Measurements from ENCODE around the gene KCNJ11.

The KCNJ11 gene

DNA sequence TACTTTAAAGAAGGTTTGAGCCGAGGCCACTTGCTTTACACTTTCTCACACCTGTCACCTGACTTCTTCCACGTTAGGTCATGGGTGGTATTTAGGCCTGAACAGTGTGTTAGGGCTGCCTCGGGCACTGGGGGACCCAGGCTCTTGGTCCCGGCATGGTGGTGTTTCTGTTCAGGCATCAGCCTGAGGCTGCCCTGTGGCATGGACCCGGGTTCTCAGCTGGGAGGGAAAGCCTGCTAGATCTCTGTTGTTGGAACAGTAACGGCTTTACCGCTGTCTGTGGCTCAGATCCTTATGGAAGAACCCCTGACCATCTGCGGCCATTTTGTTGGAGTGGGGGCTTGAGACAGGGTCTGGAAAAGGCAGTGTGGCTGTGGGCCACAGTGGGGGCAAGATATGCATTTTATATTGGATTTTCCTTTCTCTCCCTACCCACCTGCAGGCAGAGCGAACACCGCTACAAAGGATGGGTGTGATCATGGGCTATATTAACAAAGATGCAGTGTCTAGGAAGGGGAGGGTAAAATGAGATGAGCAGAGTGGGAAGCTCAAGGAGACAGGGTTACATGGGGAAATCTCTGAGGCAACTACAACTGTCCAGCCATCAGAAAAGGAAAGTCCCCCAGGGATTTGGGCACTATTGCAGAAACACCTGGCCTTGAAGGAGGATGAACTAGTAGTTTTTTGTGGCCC is 1.6 kb upstream of the KCNJ11 start:
- no peak for DNase-seq (ENCODE audit: low spot score)

DNA sequence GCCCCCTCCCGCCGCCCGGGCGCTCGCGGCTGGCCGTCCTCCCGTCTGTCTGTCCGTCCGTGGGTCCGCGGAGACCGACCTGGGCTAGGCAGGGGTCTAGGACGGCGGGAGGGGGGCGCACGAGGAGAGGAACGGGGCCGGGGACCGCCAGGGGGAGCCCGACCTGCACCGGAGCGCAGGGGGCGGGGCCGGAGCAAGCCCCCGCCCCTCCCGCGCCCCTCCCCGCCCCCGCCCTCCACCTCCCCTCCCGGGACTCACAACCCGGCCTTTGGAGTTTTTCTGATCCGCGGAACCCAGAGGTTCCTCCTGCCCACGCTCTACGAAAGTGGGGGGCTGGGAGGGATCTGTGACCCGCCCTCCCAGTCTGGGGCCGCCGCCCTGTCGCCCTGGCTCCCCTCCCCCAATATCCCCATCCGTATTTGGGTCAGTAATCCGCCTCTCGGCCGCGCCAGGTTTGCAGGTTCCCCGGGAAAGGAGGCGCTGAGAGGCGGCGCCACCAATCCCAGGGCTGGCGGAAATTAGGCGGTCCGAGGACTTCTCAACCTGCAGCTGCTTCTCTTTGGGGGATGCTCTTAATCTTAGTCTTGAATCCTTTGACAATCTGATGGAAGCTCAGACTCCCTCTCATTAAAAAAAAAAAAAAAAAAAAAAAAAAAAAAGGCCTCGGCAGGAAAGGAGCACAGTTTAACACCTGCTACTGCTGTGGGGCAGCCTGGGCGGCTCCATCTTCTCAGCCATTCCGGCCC is 925 bp upstream of the KCNJ11 start:
- DNase-seq (ENCODE audit: low spot score), result peak; percentile 38

DNA sequence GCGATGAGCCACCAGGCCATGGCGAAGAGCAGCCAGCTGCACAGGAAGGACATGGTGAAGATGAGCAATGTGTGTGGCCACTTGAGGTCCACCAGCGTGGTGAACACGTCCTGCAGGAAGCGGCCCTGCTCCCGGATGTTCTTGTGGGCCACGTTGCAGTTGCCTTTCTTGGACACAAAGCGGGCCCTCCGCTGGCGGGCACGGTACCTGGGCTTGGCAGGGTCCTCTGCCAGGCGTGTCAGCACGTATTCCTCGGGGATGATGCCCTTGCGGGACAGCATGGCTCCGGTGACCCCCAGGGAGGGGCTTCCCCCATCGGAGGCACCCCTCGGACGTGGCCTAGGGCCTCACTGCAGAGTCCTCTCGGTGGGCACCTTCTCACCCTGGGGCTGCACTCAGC is 648 bp downstream of the KCNJ11 start:
- DNase-seq (ENCODE audit: low spot score), result no peak

DNA sequence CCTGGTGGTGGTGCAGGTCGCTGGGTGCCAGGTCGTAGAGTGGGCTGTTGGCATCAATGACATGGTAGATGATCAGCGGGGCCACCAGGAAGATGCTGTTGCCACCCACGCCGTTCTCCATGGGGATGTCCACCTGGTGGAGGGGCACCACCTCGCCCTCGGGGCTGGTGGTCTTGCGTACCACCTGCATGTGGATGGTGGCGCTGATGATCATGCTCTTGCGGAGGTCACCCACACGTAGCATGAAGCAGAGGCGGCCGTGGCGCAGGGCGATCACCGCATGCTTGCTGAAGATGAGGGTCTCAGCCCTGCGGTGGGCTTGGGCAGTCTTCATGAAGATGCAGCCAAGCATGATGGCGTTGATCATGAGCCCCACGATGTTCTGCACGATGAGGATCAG is 1.2 kb downstream of the KCNJ11 start:
- no peak for DNase-seq (ENCODE audit: low spot score)

DNA sequence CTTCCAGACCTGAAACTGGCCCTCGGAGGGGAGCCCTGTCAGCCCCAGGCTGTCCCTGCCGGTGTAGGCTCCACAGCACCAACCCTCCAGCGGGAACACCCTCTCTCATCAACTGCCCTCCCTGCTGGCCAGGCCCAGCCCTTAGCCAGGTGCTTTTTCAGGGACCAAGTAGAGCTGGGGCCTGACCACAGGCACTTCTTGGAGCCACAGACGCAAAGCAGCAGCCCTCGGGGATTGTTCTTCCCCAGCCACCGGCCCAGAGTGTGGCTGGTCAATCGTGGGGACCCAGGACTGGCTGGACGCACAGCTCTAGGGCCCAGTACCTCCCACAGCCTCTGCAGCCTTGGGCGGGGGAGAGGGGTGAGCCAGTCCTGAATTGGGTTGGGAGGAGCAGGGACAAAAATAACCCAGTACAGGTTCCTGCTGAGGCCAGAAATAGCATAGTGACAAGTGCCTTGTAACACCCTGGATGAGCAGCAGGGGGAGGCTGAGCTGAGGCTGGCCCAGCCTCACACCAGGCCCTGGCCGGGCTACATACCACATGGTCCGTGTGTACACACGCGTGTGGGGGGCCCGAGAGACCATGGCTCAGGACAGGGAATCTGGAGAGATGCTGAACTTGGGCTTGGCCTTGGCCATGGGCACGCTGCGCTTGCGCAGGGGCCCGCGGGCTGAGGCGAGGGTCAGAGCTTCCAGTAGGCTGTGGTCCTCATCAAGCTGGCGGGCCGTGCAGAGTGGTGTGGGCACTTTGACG is 2.0 kb downstream of the KCNJ11 start:
- peak; percentile 37 for DNase-seq (ENCODE audit: low spot score)

DNA sequence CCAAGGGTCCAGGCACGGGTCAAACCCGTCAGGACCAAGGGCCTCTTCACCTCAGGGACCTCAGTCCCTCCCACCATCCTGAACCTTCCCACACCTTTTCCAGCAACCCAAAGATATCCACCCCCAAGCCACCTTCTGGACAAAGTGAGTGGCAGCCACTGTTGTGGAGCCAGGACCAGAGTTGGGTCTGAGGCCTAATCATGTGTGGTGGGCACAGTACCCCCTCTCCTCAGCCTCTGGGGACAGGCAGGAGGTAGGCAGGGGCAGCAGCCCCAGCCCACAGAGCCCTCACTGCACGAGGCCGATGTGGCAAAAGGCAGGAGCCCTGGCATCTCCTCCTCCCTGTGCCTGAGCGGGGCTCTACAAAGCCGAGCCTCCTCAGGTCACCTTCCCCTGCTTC is 2.5 kb downstream of the KCNJ11 start:
- no peak for DNase-seq (ENCODE audit: low spot score)

DNA sequence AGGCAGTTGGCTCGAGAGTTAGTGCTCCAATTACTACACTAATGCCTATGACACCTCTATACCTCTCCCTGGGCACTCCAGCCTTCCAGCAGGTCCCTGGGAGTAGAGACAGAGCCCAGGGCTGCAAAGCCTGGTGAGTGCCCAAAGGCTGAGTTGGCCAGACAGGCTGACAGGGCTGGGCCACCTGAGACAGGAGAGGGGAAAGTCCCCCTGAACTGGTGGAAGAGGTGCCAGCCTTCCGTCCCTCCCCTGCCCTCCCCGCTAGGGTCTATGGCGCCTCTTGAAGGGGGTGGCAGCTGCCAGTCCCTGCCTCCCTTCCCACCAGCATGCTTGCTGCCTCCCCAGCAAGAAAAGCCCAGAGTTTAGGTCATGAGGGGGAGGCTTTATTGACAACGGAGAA is 3.0 kb downstream of the KCNJ11 start:
- DNase-seq (ENCODE audit: low spot score), result no peak

DNA sequence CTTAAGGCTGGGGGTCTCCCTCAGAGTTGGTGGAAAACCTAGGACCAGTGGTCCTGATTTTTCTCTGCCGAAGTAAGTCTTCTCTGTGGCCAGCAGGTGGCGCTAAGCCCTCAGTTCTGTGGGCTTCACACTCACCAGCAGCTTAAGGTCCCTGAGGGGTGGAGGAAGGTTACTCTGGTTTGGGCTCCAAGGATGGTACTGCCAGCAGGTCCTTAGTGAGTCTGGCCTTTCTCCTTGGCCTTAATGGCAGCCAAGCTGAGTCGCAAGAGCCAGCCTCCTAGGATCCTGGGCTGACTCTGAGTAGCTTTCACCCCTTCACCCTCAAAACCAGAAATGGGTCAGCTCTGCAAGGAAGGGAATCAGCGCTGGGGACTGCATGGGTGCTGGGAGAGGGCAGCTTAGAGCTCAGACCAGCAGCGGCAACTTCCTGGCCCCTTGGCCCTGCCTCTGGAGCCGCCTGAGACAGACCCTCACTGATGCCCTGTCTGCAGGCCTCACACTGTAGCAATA is 4.4 kb downstream of the KCNJ11 start:
- peak; percentile 82 for DNase-seq (ENCODE audit: low spot score)

DNA sequence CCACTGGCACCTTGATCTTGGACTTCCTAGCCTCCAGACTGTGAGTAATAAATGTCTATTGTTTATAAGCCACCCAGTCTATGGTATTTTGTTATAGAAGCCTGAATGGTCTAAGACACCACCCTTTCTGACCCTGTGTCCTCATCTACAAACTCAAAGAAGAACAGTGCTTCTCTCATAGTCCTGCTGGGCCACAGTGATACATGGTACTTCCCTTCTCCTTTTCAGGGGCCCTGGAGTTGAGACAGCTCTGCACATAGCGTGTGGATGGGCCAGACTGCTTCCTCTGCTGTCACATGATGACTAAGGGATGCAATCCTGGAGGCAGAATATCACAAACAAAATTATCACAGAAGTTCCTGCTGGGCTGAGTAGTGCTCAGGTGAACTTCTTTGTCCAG is 5.0 kb downstream of the KCNJ11 start:
- no peak for DNase-seq (ENCODE audit: low spot score)

DNA sequence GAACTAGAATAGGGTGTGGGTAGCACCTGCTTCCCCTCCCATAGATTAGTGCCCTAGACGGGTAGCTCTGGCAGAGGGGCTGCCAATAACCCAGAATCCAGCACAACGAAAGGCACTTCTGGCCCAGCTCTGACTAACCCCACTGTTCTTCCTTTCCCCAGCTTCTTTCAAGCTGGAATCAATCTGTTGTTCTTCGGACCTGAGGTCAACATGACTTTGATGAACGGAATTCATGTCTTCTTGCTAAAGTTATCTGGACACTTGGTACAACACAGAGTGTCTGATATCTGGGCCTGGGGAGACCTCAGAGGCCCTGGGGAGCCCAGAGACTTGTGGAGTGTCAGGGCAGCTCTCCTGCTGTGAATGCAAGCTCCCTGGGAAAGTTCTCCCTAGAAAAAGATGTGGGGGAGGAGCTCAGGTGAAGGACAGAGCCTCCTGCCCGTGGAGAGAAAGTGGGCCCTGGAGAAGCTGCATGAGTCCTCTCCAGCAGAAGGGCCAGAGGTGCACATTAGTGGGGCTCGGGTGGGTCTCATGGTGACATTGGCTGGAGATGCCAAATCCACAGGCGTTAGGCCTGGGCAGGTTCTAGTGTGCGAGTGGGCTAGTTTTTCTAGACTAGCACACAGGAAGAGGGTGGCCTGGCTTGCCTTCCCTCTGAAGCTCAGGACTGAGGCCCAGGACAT is 6.3 kb downstream of the KCNJ11 start:
- DNase-seq (ENCODE audit: low spot score), result no peak

DNA sequence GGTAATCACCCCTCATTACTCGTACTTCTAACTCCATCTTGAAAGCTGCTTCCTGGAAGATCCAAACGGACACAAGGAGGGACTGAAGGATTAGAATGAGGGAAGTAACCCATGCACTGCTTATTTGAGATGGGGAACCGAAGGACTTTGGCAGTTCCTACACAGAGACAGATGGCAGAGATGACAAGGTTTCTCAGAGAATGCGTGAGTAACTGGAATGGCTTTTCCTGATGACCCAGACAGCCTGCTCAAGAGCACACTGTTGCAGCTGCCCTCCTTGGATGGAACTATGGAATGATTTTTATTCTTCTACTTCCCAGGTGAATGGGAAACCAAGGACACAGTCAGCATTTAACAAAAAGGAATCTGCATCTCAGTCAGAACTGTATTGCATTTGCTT is 7.3 kb downstream of the KCNJ11 start:
- no peak for DNase-seq (ENCODE audit: low spot score)

DNA sequence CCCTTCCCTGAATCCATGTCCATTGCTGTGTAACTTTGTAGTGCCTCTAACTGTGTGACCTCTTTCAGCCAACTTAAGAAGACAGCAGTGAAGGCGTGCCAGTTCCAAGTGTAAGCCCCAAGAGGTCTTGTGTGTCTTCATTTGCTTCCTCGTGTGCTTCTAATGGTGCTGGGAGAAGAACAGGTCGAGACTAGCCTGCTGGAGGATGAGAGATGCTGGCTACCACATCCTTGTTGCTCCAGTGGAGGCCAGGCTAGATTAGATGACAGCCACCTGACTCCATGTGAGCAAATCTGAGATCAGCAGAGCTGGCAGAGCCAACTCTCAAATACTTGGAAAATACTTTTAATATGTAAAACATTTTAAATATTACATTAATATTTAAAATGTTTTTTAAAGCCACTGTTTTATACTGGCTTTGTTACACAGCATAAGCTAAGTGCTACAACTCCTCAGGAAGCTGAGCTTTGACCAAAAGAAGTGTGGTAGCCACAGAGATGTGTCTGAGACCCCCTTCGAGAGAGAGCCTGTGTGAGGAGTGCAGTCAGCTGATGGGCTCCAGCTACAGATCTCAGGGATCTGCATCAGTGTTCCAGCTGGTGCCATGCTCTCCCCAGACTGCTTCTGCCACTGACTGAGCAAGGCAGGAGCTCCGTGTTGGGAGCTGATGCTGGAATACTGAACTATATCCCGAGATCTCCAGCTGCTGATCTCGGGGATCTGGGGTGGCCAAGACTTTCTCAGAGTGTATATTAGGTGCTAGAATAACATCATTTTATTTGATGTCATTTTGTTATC is 8.9 kb downstream of the KCNJ11 start:
- DNase-seq (ENCODE audit: low spot score), result no peak

DNA sequence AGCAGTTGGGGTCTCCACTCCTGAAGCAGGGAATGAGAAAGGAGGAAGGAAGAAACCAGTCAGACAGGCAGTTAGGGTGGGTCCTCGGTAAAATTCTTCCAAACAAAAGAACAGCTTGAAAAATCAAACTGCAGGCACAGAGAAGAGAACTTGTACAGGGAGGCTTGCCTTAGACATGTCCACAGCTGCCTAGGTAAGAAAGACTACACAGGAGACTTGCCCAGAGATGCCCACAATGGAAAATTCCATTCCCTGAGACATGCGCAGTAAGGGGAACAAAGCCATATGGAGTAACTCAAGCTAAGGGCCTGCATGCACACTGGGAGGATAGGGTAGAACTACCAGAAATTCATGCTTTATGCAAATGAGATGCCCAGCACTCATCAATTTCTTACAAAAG is 9.8 kb downstream of the KCNJ11 start:
- no peak for DNase-seq (ENCODE audit: low spot score)

DNA sequence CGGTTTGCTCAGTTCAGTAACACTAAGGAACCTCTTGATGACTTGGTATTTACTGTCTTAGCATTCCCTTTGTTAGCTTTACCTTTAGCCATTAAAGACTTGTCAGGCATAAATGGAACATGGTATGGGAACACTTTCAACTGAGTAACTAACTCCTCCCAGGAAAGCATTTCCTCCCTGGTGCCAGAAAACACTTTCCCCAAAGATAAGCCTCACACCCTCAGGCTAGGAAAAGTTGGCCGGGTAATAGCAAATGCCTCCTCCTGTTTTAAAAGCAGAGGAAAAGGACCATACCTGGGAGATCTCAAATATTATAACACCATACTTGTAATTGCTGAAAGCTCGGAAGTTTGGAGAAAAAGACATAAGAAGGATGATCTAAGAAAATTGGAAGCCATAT is 12.0 kb downstream of the KCNJ11 start:
- DNase-seq (ENCODE audit: low spot score), result no peak

DNA sequence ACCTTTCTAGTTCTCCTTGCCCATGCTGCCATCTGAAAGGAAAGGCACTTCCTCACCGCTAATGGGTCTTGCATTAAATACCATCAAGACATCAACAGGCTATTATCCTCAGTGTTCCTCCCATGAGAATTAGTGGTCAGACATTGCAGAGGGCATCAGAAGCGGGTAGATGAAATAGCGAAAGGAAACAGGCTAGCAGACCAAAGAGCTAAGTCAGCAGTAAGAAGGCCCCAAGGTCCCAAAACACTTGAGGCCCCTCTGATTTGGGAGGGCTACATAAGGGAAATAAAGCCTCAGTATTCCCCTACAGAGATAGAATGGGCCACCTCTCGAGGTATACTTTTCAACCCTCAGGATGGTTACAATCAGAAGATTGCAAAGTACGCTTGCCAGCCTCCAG is 12.9 kb downstream of the KCNJ11 start:
- no peak for DNase-seq (ENCODE audit: low spot score)

DNA sequence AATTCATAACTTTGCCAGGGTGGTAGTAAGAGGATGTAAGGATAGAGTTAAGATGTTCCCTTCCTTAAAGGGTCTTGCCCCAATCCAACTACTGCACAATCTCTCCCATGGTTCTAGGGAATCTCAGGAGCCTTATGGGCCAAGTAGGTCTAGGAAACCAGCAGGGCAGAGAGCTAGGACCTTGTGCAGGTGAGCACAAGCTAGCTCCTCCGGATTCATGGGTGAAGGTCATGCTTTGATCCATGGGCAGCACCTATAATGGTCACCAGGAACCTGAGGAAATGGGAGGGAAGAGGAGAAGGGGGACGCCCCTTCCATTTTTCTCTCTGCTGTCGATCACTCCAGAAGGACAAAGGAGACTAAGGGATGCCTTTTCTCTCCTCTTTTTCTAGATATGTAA is 16.8 kb downstream of the KCNJ11 start:
- no peak for DNase-seq (ENCODE audit: low spot score)

DNA sequence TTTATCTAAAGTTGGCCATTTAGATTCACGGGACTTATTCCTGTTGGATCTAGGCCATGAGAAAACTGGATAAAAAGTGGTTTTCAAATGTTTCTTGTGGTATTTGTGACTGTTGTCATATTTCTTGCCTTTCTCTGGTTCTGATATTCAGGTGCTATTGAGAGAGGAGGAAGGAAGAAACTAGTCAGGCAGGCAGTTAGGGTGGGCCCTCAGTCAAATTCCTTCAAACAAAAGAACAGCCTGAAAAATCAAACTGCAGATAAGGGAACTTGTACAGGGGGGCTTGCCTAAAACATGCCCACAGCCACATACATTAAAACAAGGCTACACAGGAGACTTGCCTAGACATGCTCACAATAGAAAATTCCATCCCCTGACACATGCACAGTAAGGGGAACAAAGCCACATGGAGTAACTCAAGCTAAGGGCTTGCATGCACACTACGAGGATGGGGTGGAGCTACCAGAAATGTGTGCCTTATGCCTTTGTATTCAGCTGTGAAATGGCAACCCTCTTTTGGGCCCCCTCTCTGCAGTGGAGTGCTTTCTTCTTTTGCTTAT is 18.7 kb downstream of the KCNJ11 start:
- DNase-seq (ENCODE audit: low spot score), result no peak

DNA sequence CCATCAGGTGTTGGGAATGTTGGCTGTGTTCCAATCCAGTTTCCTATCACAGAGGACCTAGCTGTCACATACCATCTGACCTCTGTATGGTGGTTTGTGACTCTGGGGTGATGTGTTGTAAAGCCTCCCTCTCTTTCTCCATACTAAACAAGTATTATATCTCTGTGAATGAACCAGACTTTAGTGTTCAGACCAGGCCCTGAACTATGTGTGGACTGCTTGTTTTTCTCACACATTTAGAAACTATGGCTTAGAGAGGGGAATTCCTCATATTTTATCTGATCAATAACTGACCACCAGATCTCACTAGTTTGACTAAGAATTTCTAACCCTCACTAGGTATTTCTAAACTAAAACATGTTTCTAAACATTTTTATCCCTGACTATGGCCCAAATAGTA is 19.4 kb downstream of the KCNJ11 start:
- no peak for DNase-seq (ENCODE audit: low spot score)

DNA sequence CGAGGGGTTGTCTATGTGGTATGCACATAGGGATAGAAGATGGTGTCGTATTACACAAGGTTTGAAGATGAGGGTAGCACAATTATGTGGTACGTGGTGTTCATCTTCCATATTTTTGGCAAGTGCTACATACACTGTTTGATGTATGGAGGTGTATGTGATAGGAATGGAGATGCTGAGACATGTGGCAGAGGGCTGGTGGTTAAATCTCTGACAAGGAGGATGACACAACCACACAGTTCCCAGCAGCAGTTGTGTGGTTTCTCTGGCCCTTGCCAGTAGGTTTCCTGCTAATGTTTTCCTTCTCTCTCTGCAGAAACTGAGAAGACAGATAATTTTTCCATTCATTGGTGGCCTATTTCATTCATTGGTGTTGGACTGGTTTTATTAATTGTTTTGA is 19.9 kb downstream of the KCNJ11 start:
- DNase-seq (ENCODE audit: low spot score), result no peak

DNA sequence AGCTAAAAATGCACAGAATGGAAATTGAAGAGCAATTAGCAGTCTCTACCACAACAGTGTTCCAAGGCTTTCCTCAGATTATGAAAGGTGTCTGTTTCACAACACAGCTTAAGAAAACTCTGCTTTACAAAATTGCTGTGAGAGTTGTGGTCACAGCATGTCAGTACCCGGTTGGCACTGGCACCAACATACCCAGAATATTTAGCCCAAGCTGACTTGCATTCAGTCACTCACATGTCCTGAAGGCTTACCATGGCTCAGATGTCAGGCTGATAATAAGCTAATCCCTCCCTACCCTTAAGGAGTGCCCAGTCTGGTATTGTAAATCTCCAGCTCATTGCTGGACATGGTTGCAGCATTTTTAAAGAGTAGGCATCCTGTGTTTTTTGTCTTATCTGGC is 22.0 kb downstream of the KCNJ11 start:
- no peak for DNase-seq (ENCODE audit: low spot score)

DNA sequence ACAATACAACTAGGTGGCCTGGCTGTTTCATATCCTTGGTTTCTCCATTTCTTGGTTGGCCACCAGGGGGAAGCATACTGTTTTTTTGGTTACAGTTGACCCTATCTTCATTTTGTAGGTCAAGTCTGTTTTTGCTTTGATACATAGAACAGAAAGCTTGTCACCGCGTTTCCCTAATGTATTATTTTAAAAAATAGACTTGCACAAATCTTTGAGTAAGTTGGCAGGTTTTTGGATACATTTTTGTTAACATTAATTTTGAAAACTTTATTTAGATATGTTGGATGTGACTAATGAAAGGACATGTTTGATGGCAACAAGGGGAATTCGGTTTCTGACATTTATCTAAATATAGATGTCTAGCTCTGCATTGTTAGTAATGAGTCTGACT is 33.9 kb downstream of the KCNJ11 start:
- peak; percentile 67 for DNase-seq (ENCODE audit: low spot score)

Measured in globus pallidus (tissue), 1 donor.